Panc1 (cell line): ENCODE results near the gene SFXN2. TPM values are rescaled to one million over a fixed set of nuclear protein-coding genes. Genes with fewer than 3 reads are reported as not detected.

ENCODE experiments used
- ATAC-seq: fragments of 200-7000 bp; cut with Tn5 transposase; 2 replicates; pipeline ENCODE4 v1.9.1; 2020; ENCODE audit warnings: mild to moderate bottlenecking, moderate library complexity
- BruUV-seq: library from RNA; stranded (reverse); fragments of 400-500 nt; replicated peaks from 2 replicates; lab custom pipeline; 2021; lab: Mats Ljungman, UMichigan
- CTCF ChIA-PET: fragments of 300-600 bp; sonication (Branson Sonifier 250); formaldehyde crosslinking; loops from one replicate; lab custom pipeline; 2022; ENCODE audit warnings: antibody characterized with exemption; lab: Charles Lee
- POLR2A ChIA-PET: fragments of 300-600 bp; sonication (Branson Sonifier 250); formaldehyde crosslinking; loops from one replicate; lab custom pipeline; 2022; ENCODE audit warnings: antibody characterized with exemption; lab: Charles Lee
- DNase-seq: peaks from one replicate; pipeline ENCODE4 v3.0.0-alpha.2; 2010; ENCODE audit warnings: low read depth, low spot score
- H3K27ac ChIP-seq: 2 replicates; pipeline ENCODE4 v1.5.1; 2011; ENCODE audit warnings: mild to moderate bottlenecking, low read length, inconsistent platforms
- H3K27me3 ChIP-seq: fragments of 200-500 bp; sonication (Bioruptor generic); 2 replicates; pipeline ENCODE4 v1.6.0; 2014; ENCODE audit warnings: low read length, inconsistent platforms; ENCODE audit not compliant: control insufficient read depth, insufficient read depth
- H3K36me3 ChIP-seq: fragments of 200-500 bp; sonication (Bioruptor generic); 2 replicates; pipeline ENCODE4 v1.5.1; 2014; ENCODE audit warnings: inconsistent platforms, mild to moderate bottlenecking, low read length, moderate library complexity; ENCODE audit not compliant: control insufficient read depth, insufficient read depth
- H3K4me1 ChIP-seq: 2 replicates; pipeline ENCODE4 v1.5.1; 2011; ENCODE audit warnings: inconsistent platforms, mild to moderate bottlenecking, low read length, moderate library complexity; ENCODE audit not compliant: control insufficient read depth, insufficient read depth
- H3K4me3 ChIP-seq, 2 experiments: 2 replicates each; pipeline ENCODE4 v1.5.1; 2011 to 2012; ENCODE audit warnings: low read depth in 2 of 2, low read length in 2 of 2, mild to moderate bottlenecking in 2 of 2, inconsistent platforms in 1 of 2, moderate library complexity in 1 of 2
- H3K9me3 ChIP-seq: fragments of 200-500 bp; sonication (Bioruptor generic); 2 replicates; pipeline ENCODE4 v1.5.1; 2014; ENCODE audit warnings: low read depth, mild to moderate bottlenecking, inconsistent platforms, low read length, moderate library complexity; ENCODE audit not compliant: control insufficient read depth, insufficient read depth
- POLR2AphosphoS5 ChIP-seq: IDR thresholded peaks from 2 replicates; pipeline ENCODE4 v1.6.1; 2012; ENCODE audit warnings: mild to moderate bottlenecking, low read depth, low read length, moderate library complexity
- SIN3A ChIP-seq: IDR thresholded peaks from 2 replicates; pipeline ENCODE4 v1.6.1; 2012; ENCODE audit warnings: low read depth, mild to moderate bottlenecking, low read length, moderate library complexity, borderline replicate concordance; ENCODE audit not compliant: insufficient read depth
- TCF7L2 ChIP-seq: IDR thresholded peaks from 2 replicates; pipeline ENCODE4 v1.6.1; 2011; ENCODE audit warnings: mild to moderate bottlenecking, low read depth, low read length, inconsistent platforms
- in situ Hi-C: cut with HindIII; loops from 2 replicates; pipeline ENCODE4 v1.10.0; 2016; ENCODE audit warnings: low sequenced_read_pairs, low pct_unique_long_range_greater_than_20kb
- intact Hi-C: fragments of 100-400 bp; cut with micrococcal nuclease; formaldehyde crosslinking; loops from one replicate; pipeline ENCODE4 v1.10.0; 2022; ENCODE audit not compliant: unreplicated experiment
- total RNA-seq: library from RNA; stranded (reverse); gene quantifications from one replicate; pipeline ENCODE4 v1.2.1, GENCODE V29; 2021; ENCODE audit not compliant: unreplicated experiment
- TF ChIP-seq, protein P1 (sequence below), 2 experiments: IDR thresholded peaks; 2 replicates each; pipeline ENCODE4 v1.6.1; 2011 to 2012; ENCODE audit warnings: low read depth in 2 of 2, control low read depth in 1 of 2, low read length in 1 of 2, mild to moderate bottlenecking in 1 of 2, moderate library complexity in 1 of 2; ENCODE audit not compliant: insufficient read depth in 1 of 2
- TF ChIP-seq, protein P2 (sequence below): fragments of 450-650 bp; IDR thresholded peaks from 2 replicates; pipeline ENCODE4 v1.5.1; 2017; ENCODE audit warnings: mild to moderate bottlenecking

SFXN2 gene
- total RNA-seq, 1 experiment from 2014 or later, result 11.6 TPM

DNA sequence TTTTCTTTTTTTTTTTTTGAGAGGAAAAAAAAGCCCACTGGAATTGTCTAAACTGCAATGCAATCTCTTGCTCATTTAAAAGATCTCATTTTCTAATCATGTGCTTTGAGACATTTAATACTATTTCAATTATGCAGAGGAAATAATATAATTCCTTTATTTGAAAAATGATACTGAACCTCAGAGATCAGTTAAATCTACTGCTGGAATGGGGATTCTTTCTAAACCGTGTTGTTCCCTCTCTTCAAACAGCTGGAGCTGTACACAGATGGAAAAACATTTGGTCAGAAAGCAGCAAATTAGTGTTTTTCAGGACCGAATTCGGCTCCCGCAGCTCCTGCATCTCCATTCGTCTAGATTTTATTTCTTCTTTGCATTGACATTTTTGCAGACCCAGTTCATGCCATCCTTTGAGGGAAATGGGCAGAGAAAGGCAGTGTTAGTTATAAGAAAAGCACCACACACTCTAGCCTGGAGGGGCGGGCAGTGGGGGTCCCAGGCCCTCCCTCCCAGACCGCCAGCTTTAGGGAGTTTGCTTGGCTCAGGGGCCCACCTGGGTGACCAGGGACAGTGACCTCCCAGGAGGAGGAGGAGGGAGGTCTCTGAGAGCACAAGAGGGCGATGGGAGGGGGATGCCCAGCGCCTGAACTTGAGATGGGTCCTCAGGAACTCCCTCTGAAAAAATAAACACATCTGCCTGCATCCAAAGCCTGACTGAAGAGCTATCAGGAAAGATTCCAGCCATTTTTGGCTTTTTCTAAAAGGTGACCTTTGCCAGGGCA lies 37.7 kb upstream of the SFXN2 start:
- POLR2A ChIA-PET, result interaction anchor here (0.6 kb wide), 1 partner anchor 1104 kb away, joined by 3 read pairs; no protein-coding TSS in a partner anchor
- Histone ChIP-seq H3K4me1 (no peaks in the 10 kb centered on the region), H3K27ac (no peak overlapping the region), H3K27me3 (no peaks in the 10 kb centered on the region), H3K9me3 (no peaks in the 10 kb centered on the region), H3K36me3 (no peaks in the 10 kb centered on the region), H3K4me3 (no peak overlapping the region)
- TF ChIP-seq, protein P1, sequence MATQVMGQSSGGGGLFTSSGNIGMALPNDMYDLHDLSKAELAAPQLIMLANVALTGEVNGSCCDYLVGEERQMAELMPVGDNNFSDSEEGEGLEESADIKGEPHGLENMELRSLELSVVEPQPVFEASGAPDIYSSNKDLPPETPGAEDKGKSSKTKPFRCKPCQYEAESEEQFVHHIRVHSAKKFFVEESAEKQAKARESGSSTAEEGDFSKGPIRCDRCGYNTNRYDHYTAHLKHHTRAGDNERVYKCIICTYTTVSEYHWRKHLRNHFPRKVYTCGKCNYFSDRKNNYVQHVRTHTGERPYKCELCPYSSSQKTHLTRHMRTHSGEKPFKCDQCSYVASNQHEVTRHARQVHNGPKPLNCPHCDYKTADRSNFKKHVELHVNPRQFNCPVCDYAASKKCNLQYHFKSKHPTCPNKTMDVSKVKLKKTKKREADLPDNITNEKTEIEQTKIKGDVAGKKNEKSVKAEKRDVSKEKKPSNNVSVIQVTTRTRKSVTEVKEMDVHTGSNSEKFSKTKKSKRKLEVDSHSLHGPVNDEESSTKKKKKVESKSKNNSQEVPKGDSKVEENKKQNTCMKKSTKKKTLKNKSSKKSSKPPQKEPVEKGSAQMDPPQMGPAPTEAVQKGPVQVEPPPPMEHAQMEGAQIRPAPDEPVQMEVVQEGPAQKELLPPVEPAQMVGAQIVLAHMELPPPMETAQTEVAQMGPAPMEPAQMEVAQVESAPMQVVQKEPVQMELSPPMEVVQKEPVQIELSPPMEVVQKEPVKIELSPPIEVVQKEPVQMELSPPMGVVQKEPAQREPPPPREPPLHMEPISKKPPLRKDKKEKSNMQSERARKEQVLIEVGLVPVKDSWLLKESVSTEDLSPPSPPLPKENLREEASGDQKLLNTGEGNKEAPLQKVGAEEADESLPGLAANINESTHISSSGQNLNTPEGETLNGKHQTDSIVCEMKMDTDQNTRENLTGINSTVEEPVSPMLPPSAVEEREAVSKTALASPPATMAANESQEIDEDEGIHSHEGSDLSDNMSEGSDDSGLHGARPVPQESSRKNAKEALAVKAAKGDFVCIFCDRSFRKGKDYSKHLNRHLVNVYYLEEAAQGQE (IDR thresholded peaks at IDR 0.05; ENCODE audit: insufficient read depth in 1 of 2, low read depth in 2 of 2, low read length in 1 of 2), result no peak
- TF ChIP-seq TCF7L2 (no peak), POLR2AphosphoS5 (no peak)
- ATAC-seq (no peak), DNase-seq (no peak)
- in situ Hi-C loops, result no loop called here
- CTCF ChIA-PET, result interaction anchor here (0.7 kb wide), 1 partner anchor 12 kb away, joined by 6 read pairs; no protein-coding TSS in a partner anchor
- intact Hi-C loops, result no loop called here
- BruUV-seq, result no TSS peak

DNA sequence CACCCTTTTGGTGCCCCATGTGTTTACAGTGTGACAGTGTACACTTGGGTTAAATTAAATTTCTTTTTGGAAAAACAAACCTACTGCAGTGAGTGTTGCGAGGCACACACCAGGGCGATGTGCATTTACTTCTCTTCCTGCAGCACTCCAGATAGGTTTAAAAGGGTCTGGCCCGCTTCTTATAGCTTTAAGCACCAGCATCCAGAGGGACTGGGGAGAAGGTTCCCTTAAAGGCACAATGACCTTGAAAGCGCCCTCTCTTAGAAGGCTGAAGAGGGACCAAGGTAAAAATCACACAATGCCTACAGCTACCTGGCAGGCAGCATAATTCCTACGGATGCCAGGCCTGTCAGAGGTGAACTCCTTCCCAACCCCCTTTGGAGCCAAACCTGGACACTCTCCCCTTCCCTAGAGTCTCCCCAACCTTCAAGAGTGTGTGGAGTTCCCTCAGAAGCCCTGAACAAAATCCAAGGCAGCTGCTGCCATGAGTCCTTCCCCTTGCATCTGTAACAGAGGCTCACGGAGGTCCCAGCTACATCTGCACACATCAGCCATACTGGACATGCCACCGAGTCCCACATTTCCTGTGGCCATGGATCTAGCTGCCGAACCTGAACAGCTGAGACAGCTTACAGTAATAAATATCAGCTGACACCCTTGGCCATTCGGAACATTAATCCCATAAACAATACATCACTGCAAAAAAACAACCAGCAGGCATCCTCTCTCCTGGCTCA lies 36.9 kb upstream of the SFXN2 start:
- POLR2A ChIA-PET, result interaction anchor here (0.6 to 0.7 kb wide), 2 partner anchors 13 to 90 kb away, joined by 4 read pairs; no protein-coding TSS in a partner anchor
- Histone ChIP-seq H3K4me3 (no peak overlapping the region), H3K27me3 (no peaks in the 10 kb centered on the region), H3K36me3 (no peaks in the 10 kb centered on the region), H3K9me3 (no peaks in the 10 kb centered on the region), H3K4me1 (no peaks in the 10 kb centered on the region), H3K27ac (no peak overlapping the region)
- CTCF ChIA-PET, result interaction anchor here (1.2 to 1.6 kb wide), 2 partner anchors 8 to 19 kb away, joined by 4 read pairs; no protein-coding TSS in a partner anchor
- intact Hi-C loops (no loop called here), in situ Hi-C loops (no loop called here)
- ATAC-seq, result no peak
- DNase-seq, result no peak
- TF ChIP-seq, protein P1 (IDR thresholded peaks at IDR 0.05; ENCODE audit: insufficient read depth in 1 of 2, low read depth in 2 of 2, low read length in 1 of 2), result no peak
- TF ChIP-seq POLR2AphosphoS5, result no peak
- TF ChIP-seq TCF7L2, result no peak
- TF ChIP-seq SIN3A, result no peak
- TF ChIP-seq, protein P2, sequence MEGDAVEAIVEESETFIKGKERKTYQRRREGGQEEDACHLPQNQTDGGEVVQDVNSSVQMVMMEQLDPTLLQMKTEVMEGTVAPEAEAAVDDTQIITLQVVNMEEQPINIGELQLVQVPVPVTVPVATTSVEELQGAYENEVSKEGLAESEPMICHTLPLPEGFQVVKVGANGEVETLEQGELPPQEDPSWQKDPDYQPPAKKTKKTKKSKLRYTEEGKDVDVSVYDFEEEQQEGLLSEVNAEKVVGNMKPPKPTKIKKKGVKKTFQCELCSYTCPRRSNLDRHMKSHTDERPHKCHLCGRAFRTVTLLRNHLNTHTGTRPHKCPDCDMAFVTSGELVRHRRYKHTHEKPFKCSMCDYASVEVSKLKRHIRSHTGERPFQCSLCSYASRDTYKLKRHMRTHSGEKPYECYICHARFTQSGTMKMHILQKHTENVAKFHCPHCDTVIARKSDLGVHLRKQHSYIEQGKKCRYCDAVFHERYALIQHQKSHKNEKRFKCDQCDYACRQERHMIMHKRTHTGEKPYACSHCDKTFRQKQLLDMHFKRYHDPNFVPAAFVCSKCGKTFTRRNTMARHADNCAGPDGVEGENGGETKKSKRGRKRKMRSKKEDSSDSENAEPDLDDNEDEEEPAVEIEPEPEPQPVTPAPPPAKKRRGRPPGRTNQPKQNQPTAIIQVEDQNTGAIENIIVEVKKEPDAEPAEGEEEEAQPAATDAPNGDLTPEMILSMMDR, result no peak
- no TSS peak for BruUV-seq
